GM23338 (cell line): Measurements from ENCODE around the gene DYNC2LI1. TPM values are rescaled to one million over a fixed set of nuclear protein-coding genes. Genes with fewer than 3 reads are reported as not detected.

ENCODE experiments used
- ATAC-seq: fragments of 200-7000 bp; cut with Tn5 transposase; 3 replicates; pipeline ENCODE4 v1.9.1; 2020
- DNase-seq: peaks from one replicate; pipeline ENCODE4 v3.0.0-alpha.2; 2015; ENCODE audit warnings: low spot score
- H2AFZ ChIP-seq: fragments of 200-600 bp; sonication (generic); 2 replicates; pipeline ENCODE4 v1.8.0; 2016; ENCODE audit warnings: antibody characterized with exemption, mild to moderate bottlenecking, moderate library complexity
- H3F3A ChIP-seq: fragments of 200-600 bp; sonication (generic); replicated peaks from 2 replicates; pipeline ENCODE4 v1.8.0; 2017; ENCODE audit warnings: antibody characterized with exemption, mixed run types, low read depth
- H3K27ac ChIP-seq: fragments of 200-600 bp; sonication (generic); 2 replicates; pipeline ENCODE4 v1.6.1; 2016; ENCODE audit warnings: low read depth
- H3K27me3 ChIP-seq: fragments of 200-600 bp; sonication (generic); 2 replicates; pipeline ENCODE4 v1.8.0; 2016; ENCODE audit warnings: mild to moderate bottlenecking, mixed run types, moderate library complexity; ENCODE audit not compliant: insufficient read depth
- H3K36me3 ChIP-seq: fragments of 200-600 bp; sonication (generic); 2 replicates; pipeline ENCODE4 v1.8.0; 2016; ENCODE audit warnings: mild to moderate bottlenecking; ENCODE audit not compliant: insufficient read depth
- H3K4me1 ChIP-seq: fragments of 200-600 bp; sonication (generic); 2 replicates; pipeline ENCODE4 v1.8.0; 2016; ENCODE audit warnings: mild to moderate bottlenecking, moderate library complexity; ENCODE audit not compliant: insufficient read depth
- H3K4me2 ChIP-seq: fragments of 200-600 bp; sonication (generic); 2 replicates; pipeline ENCODE4 v1.7.1; 2017; ENCODE audit warnings: mixed run types
- H3K4me3 ChIP-seq: fragments of 200-600 bp; sonication (generic); 2 replicates; pipeline ENCODE4 v1.6.1; 2016; ENCODE audit warnings: mixed run types
- H3K79me2 ChIP-seq: fragments of 200-600 bp; sonication (generic); replicated peaks from 2 replicates; pipeline ENCODE4 v1.8.0; 2017; ENCODE audit warnings: mild to moderate bottlenecking; ENCODE audit not compliant: insufficient read depth
- H3K9me2 ChIP-seq: fragments of 200-600 bp; sonication (generic); 2 replicates; pipeline ENCODE4 v1.8.0; 2017; ENCODE audit not compliant: insufficient read depth
- H4K20me1 ChIP-seq: fragments of 200-600 bp; sonication (generic); replicated peaks from 2 replicates; pipeline ENCODE4 v1.8.0; 2017; ENCODE audit warnings: mild to moderate bottlenecking; ENCODE audit not compliant: insufficient read depth
- H3K27ac Mint-ChIP-seq: 2 replicates; pipeline ENCODE4 v1.8.0; 2020; ENCODE audit warnings: inconsistent platforms, mild to moderate bottlenecking, moderate library complexity, mixed read lengths
- H3K27me3 Mint-ChIP-seq: 3 replicates; pipeline ENCODE4 v1.8.0; 2022; ENCODE audit warnings: low read depth, mild to moderate bottlenecking, moderate library complexity, mixed read lengths, inconsistent platforms; ENCODE audit not compliant: insufficient read depth, poor library complexity
- H3K36me3 Mint-ChIP-seq: 3 replicates; pipeline ENCODE4 v1.8.0; 2021; ENCODE audit warnings: low read depth, mild to moderate bottlenecking, inconsistent platforms, moderate library complexity, mixed read lengths
- H3K4me1 Mint-ChIP-seq: 3 replicates; pipeline ENCODE4 v1.8.0; 2020; ENCODE audit warnings: mild to moderate bottlenecking, inconsistent platforms, mixed read lengths
- H3K4me3 Mint-ChIP-seq: 3 replicates; pipeline ENCODE4 v1.8.0; 2021; ENCODE audit warnings: moderate library complexity, mild to moderate bottlenecking, inconsistent platforms, mixed read lengths
- H3K9me3 Mint-ChIP-seq: 3 replicates; pipeline ENCODE4 v1.8.0; 2020; ENCODE audit warnings: moderate library complexity, mild to moderate bottlenecking, inconsistent platforms, mixed read lengths
- CREB1 ChIP-seq: fragments of 250-450 bp; sonication (Bioruptor Pico); IDR thresholded peaks from 2 replicates; pipeline ENCODE4 v1.5.0; 2020; ENCODE audit warnings: low read depth, mild to moderate bottlenecking, moderate library complexity
- EZH2 ChIP-seq: fragments of 200-600 bp; sonication (generic); IDR thresholded peaks from one replicate; pipeline ENCODE4 v1.8.0; 2017; ENCODE audit warnings: antibody characterized with exemption, mild to moderate bottlenecking, low read depth; ENCODE audit not compliant: unreplicated experiment
- EZH2phosphoT487 ChIP-seq: fragments of 200-600 bp; sonication (generic); IDR thresholded peaks from one replicate; pipeline ENCODE4 v1.8.1; 2018; ENCODE audit warnings: antibody characterized with exemption; ENCODE audit not compliant: unreplicated experiment
- JUNB ChIP-seq: IDR thresholded peaks from one replicate; pipeline ENCODE4 v1.6.1; 2016; ENCODE audit warnings: antibody characterized with exemption; ENCODE audit not compliant: unreplicated experiment
- NANOG ChIP-seq: IDR thresholded peaks from 2 replicates; pipeline ENCODE4 v1.6.1; 2016; ENCODE audit warnings: antibody characterized with exemption, borderline replicate concordance
- POLR2AphosphoS5 ChIP-seq: IDR thresholded peaks from 2 replicates; pipeline ENCODE4 v1.6.1; 2016; ENCODE audit warnings: antibody characterized with exemption, low read depth
- STAT1 ChIP-seq: IDR thresholded peaks from one replicate; pipeline ENCODE4 v1.6.1; 2016; ENCODE audit warnings: antibody characterized with exemption; ENCODE audit not compliant: unreplicated experiment
- ZNF114 ChIP-seq: fragments of 250-450 bp; sonication (Bioruptor Pico); IDR thresholded peaks from 2 replicates; pipeline ENCODE4 v1.5.0; 2020; ENCODE audit warnings: mild to moderate bottlenecking, moderate library complexity
- ZNF331 ChIP-seq: fragments of 250-450 bp; sonication (Bioruptor Pico); IDR thresholded peaks from 2 replicates; pipeline ENCODE4 v1.5.0; 2020; ENCODE audit warnings: low read depth, mild to moderate bottlenecking, moderate library complexity
- polyA plus RNA-seq: library from polyadenylated mRNA; unstranded; fragments of >200 nt; fragmentation: Nextera tagmentation; extraction: Ambion mirVana; gene quantifications from 2 replicates; pipeline ENCODE4 v1.2.1, GENCODE V29; 2016
- total RNA-seq: library from RNA; depleted of rRNA; stranded (reverse); fragments of >200 nt; shearing (Covaris generic); gene quantifications from 2 replicates; pipeline ENCODE4 v1.2.3, GENCODE V29; 2014
- TF ChIP-seq, protein P1 (sequence below): IDR thresholded peaks from 2 replicates; pipeline ENCODE4 v1.6.1; 2016; ENCODE audit warnings: antibody characterized with exemption
- TF ChIP-seq, protein P2 (sequence below), 2 experiments: fragments of 200-600 bp in 1 of 2; sonication (generic) in 1 of 2; conservative IDR thresholded peaks; 2 replicates each; pipeline versions ENCODE4 v1.5.1 to v1.6.1; 2016 to 2017; ENCODE audit warnings: antibody characterized with exemption in 2 of 2, low read depth in 2 of 2, mild to moderate bottlenecking in 2 of 2, moderate library complexity in 1 of 2

DYNC2LI1 gene
- total and polyA plus RNA-seq, 2 experiments from 2014 or later, result 8.4 to 11.5 TPM

DNA sequence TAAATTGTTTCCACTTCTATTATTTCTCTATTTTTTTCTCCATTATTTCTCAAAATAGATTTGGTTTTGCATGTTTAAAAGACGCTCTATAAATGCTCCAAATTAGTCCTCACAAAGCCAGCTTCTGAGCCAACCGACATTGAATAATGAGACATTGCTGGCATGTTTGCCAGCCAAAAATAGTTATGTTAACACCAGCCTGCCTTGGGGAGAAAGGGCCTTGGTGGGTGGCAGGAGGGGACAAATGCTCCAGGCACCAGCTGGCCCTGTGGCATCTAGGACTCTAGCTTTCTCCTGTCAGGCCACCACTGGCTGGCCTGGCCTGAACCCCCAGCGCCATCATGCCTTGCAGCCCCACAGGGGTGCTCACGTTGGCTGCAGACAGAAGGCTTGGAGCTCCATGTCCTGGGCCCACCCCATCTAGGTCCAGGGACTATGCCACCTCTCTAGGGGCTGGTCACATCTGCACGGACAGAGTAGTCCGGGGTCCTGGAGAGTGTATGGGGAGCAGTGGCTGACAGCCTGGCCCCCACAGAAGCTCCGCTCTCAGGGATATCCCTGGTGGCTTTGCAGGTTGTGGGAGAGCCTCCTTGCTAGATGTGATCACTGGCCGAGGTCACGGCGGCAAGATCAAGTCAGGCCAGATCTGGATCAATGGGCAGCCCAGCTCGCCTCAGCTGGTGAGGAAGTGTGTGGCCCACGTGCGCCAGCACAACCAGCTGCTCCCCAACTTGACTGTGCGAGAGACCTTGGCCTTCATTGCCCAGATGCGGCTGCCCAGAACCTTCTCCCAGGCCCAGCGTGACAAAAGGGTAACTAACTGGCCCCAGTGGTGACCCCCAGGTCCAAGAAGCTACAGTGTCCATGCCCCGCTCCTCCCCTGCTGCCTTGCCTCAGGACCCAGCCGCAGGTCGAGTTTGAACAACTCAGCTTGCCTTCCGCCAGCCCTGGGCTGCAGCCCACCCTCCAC is 77.5 kb downstream of the DYNC2LI1 start (continued):
- TF ChIP-seq, protein P1, sequence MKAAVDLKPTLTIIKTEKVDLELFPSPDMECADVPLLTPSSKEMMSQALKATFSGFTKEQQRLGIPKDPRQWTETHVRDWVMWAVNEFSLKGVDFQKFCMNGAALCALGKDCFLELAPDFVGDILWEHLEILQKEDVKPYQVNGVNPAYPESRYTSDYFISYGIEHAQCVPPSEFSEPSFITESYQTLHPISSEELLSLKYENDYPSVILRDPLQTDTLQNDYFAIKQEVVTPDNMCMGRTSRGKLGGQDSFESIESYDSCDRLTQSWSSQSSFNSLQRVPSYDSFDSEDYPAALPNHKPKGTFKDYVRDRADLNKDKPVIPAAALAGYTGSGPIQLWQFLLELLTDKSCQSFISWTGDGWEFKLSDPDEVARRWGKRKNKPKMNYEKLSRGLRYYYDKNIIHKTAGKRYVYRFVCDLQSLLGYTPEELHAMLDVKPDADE, result no peak
- no peak for TF ChIP-seq CREB1 (CRISPR knock-in tag)
- TF ChIP-seq EZH2, result no peak

DNA sequence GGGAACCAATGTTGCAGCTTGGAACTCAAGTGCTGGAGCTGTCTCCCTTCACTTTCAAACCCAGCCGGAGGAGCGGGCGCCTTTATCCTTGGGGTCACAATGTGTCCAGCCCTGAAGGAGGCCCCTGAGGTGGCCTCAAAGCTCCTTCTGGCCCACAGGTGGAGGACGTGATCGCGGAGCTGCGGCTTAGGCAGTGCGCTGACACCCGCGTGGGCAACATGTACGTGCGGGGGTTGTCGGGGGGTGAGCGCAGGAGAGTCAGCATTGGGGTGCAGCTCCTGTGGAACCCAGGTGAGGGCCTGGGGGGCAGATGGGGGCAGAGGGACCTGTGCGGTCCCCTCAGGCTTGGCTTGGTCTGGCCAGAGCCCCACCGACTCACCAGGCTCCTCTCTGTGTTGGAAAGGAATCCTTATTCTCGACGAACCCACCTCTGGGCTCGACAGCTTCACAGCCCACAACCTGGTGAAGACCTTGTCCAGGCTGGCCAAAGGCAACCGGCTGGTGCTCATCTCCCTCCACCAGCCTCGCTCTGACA is 78.4 kb downstream of the DYNC2LI1 start:
- H3K79me2 ChIP-seq, result no peaks in the 10 kb centered on the region
- no peak overlapping the region for H3K27ac ChIP-seq
- H3F3A ChIP-seq, result no peaks in the 10 kb centered on the region
- ATAC-seq, result no peak
- H3K4me1 Mint-ChIP-seq, result no peaks in the 10 kb centered on the region
- DNase-seq, result no peak
- H3K36me3 Mint-ChIP-seq, result no peaks in the 10 kb centered on the region
- H3K27ac Mint-ChIP-seq, result no peak overlapping the region
- H3K4me3 ChIP-seq, result no peak overlapping the region
- H2AFZ ChIP-seq, result no peak overlapping the region
- no peaks in the 10 kb centered on the region for H3K9me2 ChIP-seq
- no peak overlapping the region for H3K4me2 ChIP-seq
- no peak overlapping the region for H3K4me3 Mint-ChIP-seq
- no peaks in the 10 kb centered on the region for H3K9me3 Mint-ChIP-seq
- peaks cover 12% of the 10 kb centered on the region; the same call in 1 of the 2 replicates for H3K27me3 ChIP-seq
- H4K20me1 ChIP-seq, result no peaks in the 10 kb centered on the region
- TF ChIP-seq ZNF331 (CRISPR knock-in tag), result no peak
- no peak for TF ChIP-seq EZH2phosphoT487
- no peak for TF ChIP-seq STAT1
- TF ChIP-seq, protein P1, result no peak
- TF ChIP-seq, protein P2, sequence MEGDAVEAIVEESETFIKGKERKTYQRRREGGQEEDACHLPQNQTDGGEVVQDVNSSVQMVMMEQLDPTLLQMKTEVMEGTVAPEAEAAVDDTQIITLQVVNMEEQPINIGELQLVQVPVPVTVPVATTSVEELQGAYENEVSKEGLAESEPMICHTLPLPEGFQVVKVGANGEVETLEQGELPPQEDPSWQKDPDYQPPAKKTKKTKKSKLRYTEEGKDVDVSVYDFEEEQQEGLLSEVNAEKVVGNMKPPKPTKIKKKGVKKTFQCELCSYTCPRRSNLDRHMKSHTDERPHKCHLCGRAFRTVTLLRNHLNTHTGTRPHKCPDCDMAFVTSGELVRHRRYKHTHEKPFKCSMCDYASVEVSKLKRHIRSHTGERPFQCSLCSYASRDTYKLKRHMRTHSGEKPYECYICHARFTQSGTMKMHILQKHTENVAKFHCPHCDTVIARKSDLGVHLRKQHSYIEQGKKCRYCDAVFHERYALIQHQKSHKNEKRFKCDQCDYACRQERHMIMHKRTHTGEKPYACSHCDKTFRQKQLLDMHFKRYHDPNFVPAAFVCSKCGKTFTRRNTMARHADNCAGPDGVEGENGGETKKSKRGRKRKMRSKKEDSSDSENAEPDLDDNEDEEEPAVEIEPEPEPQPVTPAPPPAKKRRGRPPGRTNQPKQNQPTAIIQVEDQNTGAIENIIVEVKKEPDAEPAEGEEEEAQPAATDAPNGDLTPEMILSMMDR (conservative IDR thresholded peaks at IDR 0.05; ENCODE audit: low read depth in 2 of 2), result no peak
- no peak for TF ChIP-seq NANOG
- TF ChIP-seq POLR2AphosphoS5, result no peak
- TF ChIP-seq ZNF114 (CRISPR knock-in tag), result no peak
- TF ChIP-seq EZH2, result no peak
- TF ChIP-seq CREB1 (CRISPR knock-in tag), result no peak
- TF ChIP-seq JUNB, result no peak
- peaks cover 8% of the 10 kb centered on the region for H3K27me3 Mint-ChIP-seq
- no peaks in the 10 kb centered on the region for H3K36me3 ChIP-seq
- H3K4me1 ChIP-seq, result no peaks in the 10 kb centered on the region
